Spinal cord (tissue), 10 donors: ENCODE data around the gene WDR12. TPM values are rescaled to one million over a fixed set of nuclear protein-coding genes. Genes with fewer than 3 reads are reported as not detected.

ENCODE experiments used
- DNase-seq, 6 donors: peaks; one replicate each; pipeline versions ENCODE4 v3.0.0 to v3.0.0-alpha.2; 2013 to 2015; ENCODE audit warnings: low spot score in 6 of 6, low read depth in 4 of 6
- H3K27ac ChIP-seq: one replicate; pipeline ENCODE4 v1.5.1; 2013; ENCODE audit warnings: low read depth, low read length, control low read depth
- H3K27me3 ChIP-seq: one replicate; pipeline ENCODE4 v1.6.1; 2013; ENCODE audit warnings: low read length; ENCODE audit not compliant: control insufficient read depth, insufficient read depth
- H3K36me3 ChIP-seq: one replicate; pipeline ENCODE4 v1.6.1; 2013; ENCODE audit warnings: low read length; ENCODE audit not compliant: control insufficient read depth, insufficient read depth
- H3K4me1 ChIP-seq: one replicate; pipeline ENCODE4 v1.6.1; 2013; ENCODE audit warnings: low read length; ENCODE audit not compliant: control insufficient read depth, insufficient read depth
- H3K4me3 ChIP-seq: one replicate; pipeline ENCODE4 v1.5.1; 2013; ENCODE audit warnings: low read depth, low read length, control low read depth
- H3K9me3 ChIP-seq: one replicate; pipeline ENCODE4 v1.6.1; 2013; ENCODE audit warnings: low read length; ENCODE audit not compliant: control insufficient read depth, insufficient read depth
- WGBS: methylation state at CpG from one replicate; pipeline ENCODE4 v1.1.5; 2013; ENCODE audit warnings: missing lambda C conversion rate; ENCODE audit not compliant: insufficient coverage; 5-methylcytosine and 5-hydroxymethylcytosine counted together
- polyA plus RNA-seq, 2 donors: library from polyadenylated mRNA; unstranded; fragments of 120-200 nt; gene quantifications; one replicate each; pipeline ENCODE4 v1.2.1, GENCODE V29; 2013; ENCODE audit not compliant: insufficient read length in 2 of 2
- total RNA-seq, 2 donors: library from RNA; depleted of rRNA in 1 of 2; stranded (reverse); fragments of 120-200 nt in 1 of 2; fragments of >200 nt in 1 of 2; gene quantifications; one replicate each; pipeline versions ENCODE4 v1.2.3 to v1.2.4, GENCODE V29; 2013 to 2014
- donor health status: healthy.

The WDR12 gene
- total and polyA plus RNA-seq, 4 donors: 30.1 to 66.7 (median 47.6) TPM

GRCh38 chr2:202824901-202825300 is 86.6 kb downstream of the WDR12 start:
- Histone ChIP-seq H3K36me3 (peaks cover 9% of the 10 kb centered on the region), H3K27ac (no peak overlapping the region), H3K27me3 (no peaks in the 10 kb centered on the region), H3K9me3 (no peaks in the 10 kb centered on the region), H3K4me3 (no peak overlapping the region), H3K4me1 (no peaks in the 10 kb centered on the region)
- DNase-seq: no peak
- 100% methylated on average over 1 of the region's 1 CpG for WGBS

Other genes starting within 250 kb of the WDR12 start
- 10 to 100 TPM; 33.0 to 55.8 TPM for gene ICA1L, start 39.9 kb downstream of the WDR12 start, total RNA-seq
- gene ICA1L, start 39.9 kb downstream of the WDR12 start, polyA plus RNA-seq: 10 to 100 TPM; 35.9 to 44.3 TPM
- 10 to 100 TPM; 20.3 to 24.9 TPM for gene CARF, start 602 bp upstream of the WDR12 start, total RNA-seq
- gene CARF, start 602 bp upstream of the WDR12 start, polyA plus RNA-seq: 10 to 100 TPM; 11.1 to 12.6 TPM
- 10 to 100 TPM; 31.1 to 43.9 TPM for gene NBEAL1, start 103.2 kb upstream of the WDR12 start, total RNA-seq
- 1 to 10 TPM; 3.4 to 4.2 TPM for gene NBEAL1, start 103.2 kb upstream of the WDR12 start, polyA plus RNA-seq